BLaER1 (cell line): ENCODE results near the gene DYNC1LI2.
"Not testable (repeated sequence)": the region's sequence is repeated elsewhere in the genome, so short reads cannot be mapped to it uniquely, and the experiment has no call there.

ENCODE experiments used
- H3K27ac ChIP-seq: shearing (Covaris generic); formaldehyde crosslinking; 2 replicates; pipeline ENCODE4 v1.8.1; 2022
- H3K27me3 ChIP-seq: shearing (Covaris generic); formaldehyde crosslinking; 2 replicates; pipeline ENCODE4 v1.8.1; 2022
- H3K36me3 ChIP-seq: shearing (Covaris generic); formaldehyde crosslinking; 2 replicates; pipeline ENCODE4 v1.8.1; 2022
- H3K4me1 ChIP-seq: shearing (Covaris generic); formaldehyde crosslinking; 2 replicates; pipeline ENCODE4 v1.8.1; 2022
- H3K4me2 ChIP-seq: shearing (Covaris generic); formaldehyde crosslinking; 2 replicates; pipeline ENCODE4 v1.8.1; 2022
- H3K4me3 ChIP-seq: shearing (Covaris generic); formaldehyde crosslinking; 2 replicates; pipeline ENCODE4 v1.8.1; 2022
- H3K9ac ChIP-seq: shearing (Covaris generic); formaldehyde crosslinking; 2 replicates; pipeline ENCODE4 v1.8.1; 2022
- H3K9me3 ChIP-seq: shearing (Covaris generic); formaldehyde crosslinking; 2 replicates; pipeline ENCODE4 v1.8.1; 2022
- H4K20me1 ChIP-seq: shearing (Covaris generic); formaldehyde crosslinking; 2 replicates; pipeline ENCODE4 v1.8.1; 2022
- Cebpa-rat ChIP-seq: shearing (Covaris generic); IDR thresholded peaks from 2 replicates; pipeline ENCODE4 v1.8.1; 2022

Gene DYNC1LI2

GRCh38 chr16:66691234-66691633 lies 60.2 kb downstream of the DYNC1LI2 start:
- Histone ChIP-seq H3K9me3 (no peaks in the 10 kb centered on the region), H4K20me1 (peaks cover 46% of the 10 kb centered on the region), H3K27ac (no peak overlapping the region), H3K4me1 (peaks cover 15% of the 10 kb centered on the region), H3K27me3 (peaks cover 17% of the 10 kb centered on the region), H3K4me3 (no peak overlapping the region), H3K9ac (no peak overlapping the region), H3K4me2 (no peak overlapping the region), H3K36me3 (no peaks in the 10 kb centered on the region)
- TF ChIP-seq Cebpa-rat, result no peak

DNA sequence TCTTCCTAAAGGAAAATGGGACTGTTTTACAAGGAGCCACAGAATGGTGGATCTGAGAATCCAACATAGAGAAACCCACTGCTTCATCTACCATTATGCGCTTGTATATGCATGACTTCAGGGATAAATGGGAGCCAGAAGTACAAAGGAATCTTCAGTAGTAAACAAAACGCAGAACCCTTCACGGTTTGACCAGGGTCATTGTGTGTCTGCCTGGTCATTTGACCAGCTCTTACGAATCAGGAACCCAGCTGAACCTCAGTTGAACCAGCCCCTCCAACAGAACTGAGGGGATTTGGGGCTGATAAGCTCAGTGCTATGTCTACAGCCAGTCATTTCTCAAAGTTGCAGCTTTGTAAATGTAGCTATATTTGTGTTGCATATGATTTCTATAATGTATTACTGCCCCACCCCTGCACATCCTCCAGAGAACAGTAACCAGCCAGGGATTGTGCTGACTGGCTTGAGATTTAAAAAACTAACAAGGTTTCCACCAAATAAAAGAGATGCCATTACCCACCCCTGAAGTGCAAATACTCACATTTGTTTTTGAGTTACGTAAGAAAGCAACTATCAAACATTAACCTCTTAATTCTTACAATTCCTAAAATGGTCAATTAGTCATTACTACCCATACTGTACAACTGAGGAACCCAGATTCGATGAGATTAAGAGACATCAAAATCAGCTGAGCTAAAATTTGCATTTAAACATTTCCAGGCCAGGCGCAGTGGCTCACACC lies 61.1 kb downstream of the DYNC1LI2 start:
- H3K27me3 ChIP-seq, result peaks cover 7% of the 10 kb centered on the region
- no peak overlapping the region for H3K27ac ChIP-seq
- peaks cover 37% of the 10 kb centered on the region for H4K20me1 ChIP-seq
- no peak for TF ChIP-seq Cebpa-rat
- no peaks in the 10 kb centered on the region for H3K9me3 ChIP-seq
- peaks cover 6% of the 10 kb centered on the region for H3K4me1 ChIP-seq
- H3K9ac ChIP-seq, result no peak overlapping the region
- no peak overlapping the region for H3K4me2 ChIP-seq
- H3K4me3 ChIP-seq, result no peak overlapping the region
- H3K36me3 ChIP-seq, result no peaks in the 10 kb centered on the region

- no peaks in the 10 kb centered on the region for H3K36me3 ChIP-seq
- no peak overlapping the region for H3K9ac ChIP-seq
- H3K27me3 ChIP-seq, result no peaks in the 10 kb centered on the region
- H3K4me2 ChIP-seq, result no peak overlapping the region
- peaks cover 27% of the 10 kb centered on the region for H4K20me1 ChIP-seq
- no peak for TF ChIP-seq Cebpa-rat
- no peak overlapping the region for H3K27ac ChIP-seq
- H3K9me3 ChIP-seq, result no peaks in the 10 kb centered on the region
- no peak overlapping the region for H3K4me3 ChIP-seq
- H3K4me1 ChIP-seq, result no peaks in the 10 kb centered on the region
Measured at GRCh38 chr16:66689282-66689681, 62.1 kb downstream of the DYNC1LI2 start.

GRCh38 chr16:66687906-66688625 lies 63.3 kb downstream of the DYNC1LI2 start:
- Histone ChIP-seq H3K9me3 (no peaks in the 10 kb centered on the region), H3K27ac (no peak overlapping the region), H3K4me1 (no peaks in the 10 kb centered on the region), H3K36me3 (no peaks in the 10 kb centered on the region), H4K20me1 (peaks cover 15% of the 10 kb centered on the region), H3K4me3 (no peak overlapping the region), H3K4me2 (no peak overlapping the region), H3K27me3 (no peaks in the 10 kb centered on the region), H3K9ac (no peak overlapping the region)
- TF ChIP-seq Cebpa-rat, result no peak

GRCh38 chr16:66685501-66686115 lies 65.8 kb downstream of the DYNC1LI2 start:
- not testable (repeated sequence) for H3K27ac ChIP-seq, H3K4me2 ChIP-seq, H3K9ac ChIP-seq, H3K4me3 ChIP-seq, H3K27me3 ChIP-seq, H3K36me3 ChIP-seq, H3K4me1 ChIP-seq, H3K9me3 ChIP-seq, H4K20me1 ChIP-seq

GRCh38 chr16:66682271-66682670 lies 69.1 kb downstream of the DYNC1LI2 start:
- no peaks in the 10 kb centered on the region for H3K27me3 ChIP-seq
- 0 out of 2 replicates have a peak, but pooled peaks cover 5% of the 10 kb centered on the region for H3K4me1 ChIP-seq
- no peak overlapping the region for H3K9ac ChIP-seq
- H3K9me3 ChIP-seq, result no peaks in the 10 kb centered on the region
- H3K4me2 ChIP-seq, result no peak overlapping the region
- no peak overlapping the region for H3K4me3 ChIP-seq
- no peak for TF ChIP-seq Cebpa-rat
- H4K20me1 ChIP-seq, result no peaks in the 10 kb centered on the region
- no peaks in the 10 kb centered on the region for H3K36me3 ChIP-seq
- H3K27ac ChIP-seq, result no peak overlapping the region

DNA sequence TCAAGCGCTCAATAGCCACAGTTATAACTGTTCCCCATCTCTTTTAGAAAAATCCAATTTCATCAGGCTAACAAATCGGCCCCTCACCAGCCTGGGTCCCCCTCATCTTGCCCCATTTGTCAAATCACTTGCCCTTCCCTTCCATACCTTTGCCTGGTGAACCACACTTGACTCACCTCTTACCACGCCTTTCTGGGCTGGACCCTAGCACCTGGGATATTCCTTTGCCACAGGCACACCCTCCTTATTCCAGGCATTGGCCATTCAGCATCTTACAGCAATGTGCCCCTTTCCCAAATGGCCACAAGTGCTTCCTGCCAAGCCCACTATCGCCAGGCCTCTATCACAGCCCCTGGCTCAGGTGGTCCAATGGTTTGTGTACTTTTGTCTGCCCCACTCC lies 69.7 kb downstream of the DYNC1LI2 start:
- Histone ChIP-seq H3K9ac (no peak overlapping the region), H3K27ac (no peak overlapping the region), H3K4me1 (0 out of 2 replicates have a peak, but pooled peaks cover 5% of the 10 kb centered on the region), H3K27me3 (no peaks in the 10 kb centered on the region), H3K9me3 (no peaks in the 10 kb centered on the region), H3K36me3 (no peaks in the 10 kb centered on the region), H3K4me3 (no peak overlapping the region), H3K4me2 (no peak overlapping the region), H4K20me1 (no peaks in the 10 kb centered on the region)
- TF ChIP-seq Cebpa-rat, result no peak

GRCh38 chr16:66678337-66678736 lies 73.1 kb downstream of the DYNC1LI2 start:
- Histone ChIP-seq H3K36me3 (no peaks in the 10 kb centered on the region), H3K27me3 (no peaks in the 10 kb centered on the region), H3K9ac (no peak overlapping the region), H3K4me3 (no peak overlapping the region), H3K9me3 (no peaks in the 10 kb centered on the region), H3K4me1 (0 out of 2 replicates have a peak, but pooled peaks cover 5% of the 10 kb centered on the region), H4K20me1 (no peaks in the 10 kb centered on the region), H3K27ac (no peak overlapping the region), H3K4me2 (no peak overlapping the region)
- TF ChIP-seq Cebpa-rat, result no peak

DNA sequence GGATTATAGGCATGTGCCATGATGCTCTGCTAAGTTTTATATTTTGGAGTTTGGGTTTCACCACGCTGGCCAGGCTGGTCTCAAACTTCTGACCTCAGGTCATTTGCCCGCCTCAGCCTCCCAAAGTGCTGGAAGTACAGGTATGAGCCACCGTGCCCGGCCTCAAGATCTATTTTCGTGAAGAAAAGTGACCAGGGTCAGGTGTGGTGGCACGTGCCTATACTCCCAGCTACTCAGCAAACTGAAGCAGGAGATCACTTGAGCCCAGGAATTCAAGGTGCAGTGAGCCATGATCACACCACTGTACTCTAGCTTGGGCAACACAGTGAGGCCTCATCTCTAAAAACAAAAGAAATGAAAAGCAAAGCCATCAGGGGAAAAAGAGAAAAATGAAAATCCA lies 73.6 kb downstream of the DYNC1LI2 start:
- no peak for TF ChIP-seq Cebpa-rat
- Histone ChIP-seq H3K36me3 (no peaks in the 10 kb centered on the region), H3K4me2 (no peak overlapping the region), H3K4me1 (0 out of 2 replicates have a peak, but pooled peaks cover 5% of the 10 kb centered on the region), H3K9me3 (no peaks in the 10 kb centered on the region), H3K9ac (no peak overlapping the region), H3K4me3 (no peak overlapping the region), H4K20me1 (no peaks in the 10 kb centered on the region), H3K27me3 (no peaks in the 10 kb centered on the region), H3K27ac (no peak overlapping the region)

- TF ChIP-seq Cebpa-rat, result no peak
- Histone ChIP-seq H3K9ac (no peak overlapping the region), H3K4me3 (no peak overlapping the region), H3K36me3 (no peaks in the 10 kb centered on the region), H3K4me2 (no peak overlapping the region), H3K27me3 (no peaks in the 10 kb centered on the region), H3K27ac (no peak overlapping the region), H4K20me1 (no peaks in the 10 kb centered on the region), H3K4me1 (0 out of 2 replicates have a peak, but pooled peaks cover 2% of the 10 kb centered on the region), H3K9me3 (no peaks in the 10 kb centered on the region)
Measured at GRCh38 chr16:66677179-66677578, 74.2 kb downstream of the DYNC1LI2 start.
